GM21528 (cell line): ENCODE data around the gene SPINK6.

Experiments
- ATAC-seq: cut with Tn5 transposase; IDR thresholded peaks from one replicate; pipeline ENCODE4 v1.9.1; 2021; ENCODE audit warnings: mild to moderate bottlenecking, moderate library complexity; ENCODE audit not compliant: unreplicated experiment, low FRiP score

Gene SPINK6

DNA sequence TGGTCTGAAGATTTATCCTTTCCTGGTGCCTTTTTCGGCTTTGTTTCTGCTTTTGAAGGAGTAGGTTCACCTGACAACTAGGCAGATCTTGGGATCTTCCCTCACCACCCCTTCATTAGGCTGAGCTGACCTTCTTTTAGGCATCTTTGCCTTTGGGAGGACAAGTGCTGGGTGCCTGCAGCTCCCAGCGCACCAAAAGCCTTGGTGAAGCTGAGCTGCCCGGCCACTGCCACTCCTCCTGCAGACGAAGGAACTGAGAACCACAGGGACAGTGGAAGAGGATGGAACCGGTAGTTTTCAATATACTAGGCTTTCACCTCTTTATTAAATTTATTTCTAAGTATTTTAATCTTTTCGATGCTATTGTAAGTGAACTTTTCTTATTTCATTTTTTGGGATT is 18.7 kb downstream of the SPINK6 start:
- ATAC-seq, result no peak

DNA sequence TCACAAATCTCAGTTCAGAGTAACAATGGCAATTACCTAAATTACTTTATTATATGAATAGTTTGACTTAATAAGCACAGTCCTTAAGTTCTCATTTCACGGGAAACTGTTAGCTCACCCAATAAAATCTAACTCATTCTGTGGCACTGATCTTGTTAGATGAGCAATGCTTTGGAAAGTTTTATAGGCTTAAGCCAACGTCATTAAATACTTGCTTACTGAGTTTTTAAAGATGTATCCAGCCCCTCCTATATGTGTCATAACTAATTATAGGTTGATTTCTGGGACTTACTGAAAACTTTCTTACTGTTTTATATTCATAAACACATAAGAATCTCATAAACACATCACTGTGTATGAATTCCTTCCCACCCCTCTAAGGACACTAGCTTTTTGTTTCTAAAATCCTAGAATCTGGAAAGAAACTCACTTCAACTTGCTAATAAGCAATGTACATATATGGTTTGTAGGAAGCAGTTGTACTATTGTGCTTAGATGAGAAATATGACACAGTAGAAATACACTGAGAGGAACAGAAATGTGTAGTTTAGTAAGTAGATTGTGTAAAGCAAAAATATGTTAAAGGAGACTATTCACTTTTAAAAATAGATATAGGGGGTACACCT is 21.4 kb downstream of the SPINK6 start:
- no peak for ATAC-seq

DNA sequence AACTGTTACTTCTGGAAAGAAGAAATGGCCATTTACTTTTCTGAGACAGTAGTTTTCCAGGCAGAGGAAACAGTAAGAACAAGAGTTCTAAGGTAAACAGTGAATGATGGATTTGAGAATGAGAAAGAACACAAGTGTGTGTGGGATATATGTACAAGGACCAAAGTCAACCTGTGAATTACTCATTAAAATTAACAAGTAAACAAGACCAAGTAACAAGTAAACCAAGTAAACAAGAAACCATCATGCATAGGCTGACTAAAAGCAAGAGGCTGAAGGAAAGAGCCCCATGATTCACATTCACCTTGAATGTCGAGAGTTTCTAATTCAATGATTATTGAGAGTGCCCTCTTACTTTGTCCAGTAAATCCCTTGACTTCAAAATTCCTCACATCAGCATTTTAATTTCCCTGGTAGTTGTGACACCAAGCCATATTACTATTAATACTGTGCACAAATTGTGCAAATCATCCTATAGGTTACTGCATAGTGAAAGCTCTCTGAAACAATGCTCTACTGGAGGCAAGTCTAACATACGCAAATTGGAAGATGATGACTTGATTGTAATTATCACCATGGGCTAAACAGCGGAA is 25.6 kb downstream of the SPINK6 start:
- no peak for ATAC-seq

GRCh38 chr5:148229840-148230239 is 27.0 kb downstream of the SPINK6 start:
- ATAC-seq, result no peak

GRCh38 chr5:148230240-148230639 is 27.4 kb downstream of the SPINK6 start:
- no peak for ATAC-seq

- no peak for ATAC-seq
Measured at GRCh38 chr5:148237785-148238417, 35.1 kb downstream of the SPINK6 start.

DNA sequence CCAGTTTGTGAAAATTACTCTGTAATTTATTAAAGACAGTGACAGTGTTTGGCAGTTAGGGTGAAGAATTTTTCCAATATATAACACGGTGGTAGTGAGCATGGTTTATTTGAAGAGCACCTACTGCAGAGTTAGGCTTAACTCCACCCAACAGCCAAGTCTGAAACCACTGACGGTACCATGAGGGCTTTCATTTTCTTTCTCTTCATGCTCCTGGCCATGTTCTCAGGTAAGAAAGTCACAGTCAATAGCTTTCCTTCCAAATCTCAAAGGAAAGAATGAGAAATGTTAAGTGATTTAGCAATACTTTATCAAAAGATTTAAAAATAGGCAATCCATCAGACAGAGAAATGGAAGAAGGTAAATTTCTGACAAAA is 35.6 kb downstream of the SPINK6 start, which contains the start of gene MARCOL:
MARCOL (plus strand) TSS at position 108 of the 377 bp plus-strand sequence; CDS start at position 181, 73 bp downstream.
- ATAC-seq, result no peak

GRCh38 chr5:148248894-148249293 is 46.1 kb downstream of the SPINK6 start:
- no peak for ATAC-seq

DNA sequence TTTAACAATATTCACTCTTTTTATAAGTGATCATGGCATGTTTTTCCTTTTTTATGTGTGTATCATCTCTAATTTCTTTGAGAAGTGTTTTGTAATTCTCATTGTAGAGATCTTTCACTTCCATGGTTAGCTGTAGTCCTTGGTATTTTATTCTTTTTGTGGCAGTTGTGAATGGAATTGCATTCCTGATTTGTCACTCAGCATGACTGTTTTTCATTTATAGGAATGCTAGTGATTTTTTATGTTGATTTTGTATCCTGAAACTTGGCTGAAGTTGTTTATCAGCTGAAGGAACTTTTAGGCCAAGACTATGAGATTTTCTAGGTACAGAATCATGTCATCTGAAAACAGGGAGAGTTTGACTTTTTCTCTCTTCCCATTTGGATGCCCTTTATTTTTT is 52.6 kb downstream of the SPINK6 start:
- no peak for ATAC-seq

DNA sequence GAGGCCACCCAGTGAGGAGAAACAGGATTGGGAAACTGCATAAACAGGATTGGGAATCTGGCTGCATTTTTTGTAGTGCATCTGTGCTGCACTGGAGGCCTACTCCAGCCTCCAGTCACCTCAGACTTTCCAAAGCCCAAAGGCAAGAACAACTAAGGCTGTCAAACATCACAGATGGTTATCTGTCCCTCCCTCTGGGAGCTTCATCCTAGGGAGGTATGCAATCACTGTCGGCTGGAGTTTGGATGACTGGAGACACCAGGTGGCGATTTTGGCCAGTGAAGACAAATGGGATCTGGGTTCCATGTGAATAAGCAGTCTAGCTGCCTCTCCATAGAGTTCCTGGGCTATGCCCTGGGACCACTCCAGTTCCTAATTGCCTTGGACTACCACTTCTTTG is 56.4 kb downstream of the SPINK6 start:
- no peak for ATAC-seq

DNA sequence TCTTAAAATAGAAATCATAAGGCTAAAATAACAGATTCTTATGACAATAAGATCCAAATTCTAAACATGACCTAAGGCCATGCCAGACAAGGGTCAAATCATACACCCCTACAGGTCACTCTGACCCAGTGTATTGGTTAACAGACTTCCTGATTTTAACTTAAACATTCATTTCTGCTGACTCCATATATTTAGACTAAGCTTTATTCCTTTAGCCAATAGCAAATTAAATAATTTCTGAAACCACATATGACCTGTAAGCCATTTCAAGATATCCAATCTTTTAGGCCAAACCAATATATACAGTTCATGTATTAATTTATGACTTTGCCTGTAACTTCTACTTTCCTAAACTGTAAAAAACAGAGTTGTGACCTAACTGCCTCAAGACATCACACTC is 58.4 kb downstream of the SPINK6 start:
- ATAC-seq, result no peak
